Trophoblast cell (in vitro differentiated cells and primary cell): ENCODE results near the gene ZDHHC24.
A peak's percentile ranks its signal among the peaks of the same experiment; 100 is the strongest.

Experiments
- DNase-seq, 2 donors: peaks; one replicate each; pipeline ENCODE4 v3.0.0-alpha.2; 2016
- H2AFZ ChIP-seq: 2 replicates; pipeline ENCODE4 v1.6.1; 2013; ENCODE audit warnings: low read length, moderate library complexity, mild to moderate bottlenecking; ENCODE audit not compliant: insufficient read depth, poor library complexity
- H2AK5ac ChIP-seq: 2 replicates; pipeline ENCODE4 v1.6.1; 2013; ENCODE audit warnings: mild to moderate bottlenecking, low read length
- H2BK120ac ChIP-seq: 2 replicates; pipeline ENCODE4 v1.6.1; 2013; ENCODE audit warnings: low read length, mild to moderate bottlenecking, moderate library complexity; ENCODE audit not compliant: insufficient read depth, poor library complexity
- H2BK12ac ChIP-seq: 2 replicates; pipeline ENCODE4 v1.6.1; 2013; ENCODE audit warnings: mild to moderate bottlenecking, low read length, moderate library complexity
- H2BK5ac ChIP-seq: 2 replicates; pipeline ENCODE4 v1.6.1; 2013; ENCODE audit warnings: low read length, low read depth, moderate library complexity, mild to moderate bottlenecking; ENCODE audit not compliant: poor library complexity
- H3K14ac ChIP-seq: 2 replicates; pipeline ENCODE4 v1.6.1; 2013; ENCODE audit warnings: mild to moderate bottlenecking, low read length
- H3K18ac ChIP-seq: 2 replicates; pipeline ENCODE4 v1.6.1; 2013; ENCODE audit warnings: mild to moderate bottlenecking, low read length
- H3K23ac ChIP-seq: 2 replicates; pipeline ENCODE4 v1.6.1; 2013; ENCODE audit warnings: low read length
- H3K27ac ChIP-seq: 2 replicates; pipeline ENCODE4 v1.5.1; 2013; ENCODE audit warnings: low read depth, mild to moderate bottlenecking, inconsistent platforms, low read length, moderate library complexity
- H3K27me3 ChIP-seq: 2 replicates; pipeline ENCODE4 v1.6.1; 2013; ENCODE audit warnings: inconsistent platforms, mild to moderate bottlenecking, low read length, moderate library complexity; ENCODE audit not compliant: insufficient read depth
- H3K36me3 ChIP-seq, 2 experiments: 1 replicate in 1 of 2; 2 replicates in 1 of 2; pipeline ENCODE4 v1.6.1; 2013; ENCODE audit warnings: low read length in 2 of 2, mild to moderate bottlenecking in 2 of 2, moderate library complexity in 1 of 2; ENCODE audit not compliant: insufficient read depth in 2 of 2, control insufficient read depth in 1 of 2
- H3K4ac ChIP-seq: 2 replicates; pipeline ENCODE4 v1.6.1; 2013; ENCODE audit warnings: low read depth, mild to moderate bottlenecking, low read length, moderate library complexity
- H3K4me1 ChIP-seq, 2 experiments: 1 replicate in 1 of 2; 2 replicates in 1 of 2; pipeline ENCODE4 v1.6.1; 2013; ENCODE audit warnings: low read length in 2 of 2, mild to moderate bottlenecking in 2 of 2, moderate library complexity in 1 of 2; ENCODE audit not compliant: insufficient read depth in 2 of 2, control insufficient read depth in 1 of 2
- H3K4me2 ChIP-seq: 2 replicates; pipeline ENCODE4 v1.6.1; 2013; ENCODE audit warnings: inconsistent platforms, mild to moderate bottlenecking, low read length, moderate library complexity
- H3K4me3 ChIP-seq: 2 replicates; pipeline ENCODE4 v1.5.1; 2013; ENCODE audit warnings: mild to moderate bottlenecking, low read depth, low read length, inconsistent platforms
- H3K79me1 ChIP-seq: one replicate; pipeline ENCODE4 v1.6.1; 2013; ENCODE audit warnings: low read length
- H3K79me2 ChIP-seq: 2 replicates; pipeline ENCODE4 v1.6.1; 2013; ENCODE audit warnings: low read length, mild to moderate bottlenecking; ENCODE audit not compliant: control insufficient read depth, insufficient read depth, poor library complexity
- H3K9ac ChIP-seq: 2 replicates; pipeline ENCODE4 v1.6.1; 2013; ENCODE audit warnings: mild to moderate bottlenecking, low read length
- H3K9me3 ChIP-seq: 2 replicates; pipeline ENCODE4 v1.6.1; 2013; ENCODE audit warnings: low read depth, mild to moderate bottlenecking, control low read depth, inconsistent platforms, low read length; ENCODE audit not compliant: insufficient read depth
- H4K12ac ChIP-seq: 2 replicates; pipeline ENCODE4 v1.6.1; 2013; ENCODE audit warnings: low read depth, mild to moderate bottlenecking, low read length, moderate library complexity
- H4K8ac ChIP-seq: 2 replicates; pipeline ENCODE4 v1.6.1; 2013; ENCODE audit warnings: low read depth, mild to moderate bottlenecking, low read length, moderate library complexity
- H4K91ac ChIP-seq: one replicate; pipeline ENCODE4 v1.6.1; 2013; ENCODE audit warnings: low read depth, mild to moderate bottlenecking, low read length, moderate library complexity
- WGBS: extraction: QIAGEN DNeasy Blood & Tissue Kit; methylation state at CpG from one replicate; pipeline ENCODE4 v1.1.7; 2013; ENCODE audit warnings: missing lambda C conversion rate; ENCODE audit not compliant: insufficient read length, insufficient coverage; ENCODE audit errors: extremely low coverage; 5-methylcytosine and 5-hydroxymethylcytosine counted together

Gene ZDHHC24

GRCh38 chr11:66484806-66485380 is 61.0 kb downstream of the ZDHHC24 start:
- H3K4me2 ChIP-seq = no peak overlapping the region
- H4K91ac ChIP-seq = no peak overlapping the region
- H2AFZ ChIP-seq = no peak overlapping the region
- no peak overlapping the region for H2BK120ac ChIP-seq
- H3K23ac ChIP-seq = no peak overlapping the region
- H3K79me1 ChIP-seq = peaks cover 6% of the 10 kb centered on the region
- H3K4ac ChIP-seq = no peak overlapping the region
- H3K9me3 ChIP-seq = no peaks in the 10 kb centered on the region
- H4K12ac ChIP-seq = no peak overlapping the region
- peaks cover 0 to 4% of the 10 kb centered on the region in 2 experiments for H3K4me1 ChIP-seq
- H3K18ac ChIP-seq = no peak overlapping the region
- H3K27me3 ChIP-seq = no peaks in the 10 kb centered on the region
- H3K9ac ChIP-seq = no peak overlapping the region
- no peak for DNase-seq
- peaks cover under 1% of the 10 kb centered on the region for H3K79me2 ChIP-seq
- H2AK5ac ChIP-seq = no peak overlapping the region
- H3K4me3 ChIP-seq = no peak overlapping the region
- no peak overlapping the region for H2BK5ac ChIP-seq
- peaks cover 37 to 42% of the 10 kb centered on the region in 2 experiments for H3K36me3 ChIP-seq
- no CpG with 5 or more reads among the region's 7 CpGs for WGBS
- no peak overlapping the region for H2BK12ac ChIP-seq
- no peak overlapping the region for H3K27ac ChIP-seq
- H4K8ac ChIP-seq = no peak overlapping the region
- no peak overlapping the region for H3K14ac ChIP-seq

GRCh38 chr11:66480117-66480938 is 65.5 kb downstream of the ZDHHC24 start, which contains the start of gene DPP3:
DPP3 (plus strand) TSS chr11:66480434; CDS start chr11:66482201, 1,767 bp downstream.
- H3K14ac ChIP-seq = peak within 1 kb of the TSS; percentile 94
- peaks cover 12 to 15% of the 10 kb centered on the region in 2 experiments for H3K36me3 ChIP-seq
- no peak within 1 kb of the TSS for H3K23ac ChIP-seq
- H3K27me3 ChIP-seq = no peaks in the 10 kb centered on the region
- H2BK5ac ChIP-seq = peak within 1 kb of the TSS; percentile 76
- peak within 1 kb of the TSS; percentile 86 for H3K27ac ChIP-seq
- peak within 1 kb of the TSS; percentile 98 for H2AFZ ChIP-seq
- peak; percentile 95 to 98 for DNase-seq
- peak within 1 kb of the TSS; percentile 86 for H3K4me3 ChIP-seq
- WGBS = no CpG with 5 or more reads among the region's 62 CpGs
- H3K9ac ChIP-seq = peak within 1 kb of the TSS; percentile 94
- peak within 1 kb of the TSS; percentile 95 for H4K12ac ChIP-seq
- H3K79me2 ChIP-seq = peaks cover 9% of the 10 kb centered on the region
- no peaks in the 10 kb centered on the region for H3K9me3 ChIP-seq
- peak within 1 kb of the TSS; percentile 96 for H4K8ac ChIP-seq
- H3K4me1 ChIP-seq = peaks cover 4 to 13% of the 10 kb centered on the region in 2 experiments
- H3K4me2 ChIP-seq = peak within 1 kb of the TSS; percentile 95
- peak within 1 kb of the TSS; percentile 81 for H2BK120ac ChIP-seq
- peak within 1 kb of the TSS; percentile 93 for H3K4ac ChIP-seq
- peak within 1 kb of the TSS; percentile 53 for H2BK12ac ChIP-seq
- H3K79me1 ChIP-seq = peaks cover 14% of the 10 kb centered on the region
- peak within 1 kb of the TSS; percentile 93 for H3K18ac ChIP-seq
- peak within 1 kb of the TSS; percentile 92 for H2AK5ac ChIP-seq
- peak within 1 kb of the TSS; percentile 89 for H4K91ac ChIP-seq

GRCh38 chr11:66479394-66480116 is 66.3 kb downstream of the ZDHHC24 start:
- H3K4ac ChIP-seq = peak overlapping the region; percentile 93
- H3K79me1 ChIP-seq = peaks cover 14% of the 10 kb centered on the region
- peak overlapping the region; percentile 94 for H3K9ac ChIP-seq
- H2AFZ ChIP-seq = peak overlapping the region; percentile 98
- no peaks in the 10 kb centered on the region for H3K9me3 ChIP-seq
- DNase-seq = peak; percentile 33 to 58
- H3K4me2 ChIP-seq = peak overlapping the region; percentile 95
- H2AK5ac ChIP-seq = peak overlapping the region; percentile 92
- H3K18ac ChIP-seq = peak overlapping the region; percentile 93
- H4K91ac ChIP-seq = peak overlapping the region; percentile 89
- peak overlapping the region; percentile 95 for H4K12ac ChIP-seq
- peak overlapping the region; percentile 53 for H2BK12ac ChIP-seq
- H3K27me3 ChIP-seq = no peaks in the 10 kb centered on the region
- peak overlapping the region; percentile 96 for H4K8ac ChIP-seq
- H3K4me3 ChIP-seq = peak overlapping the region; percentile 86
- H3K14ac ChIP-seq = peak overlapping the region; percentile 94
- peaks cover 6 to 10% of the 10 kb centered on the region in 2 experiments for H3K36me3 ChIP-seq
- H2BK5ac ChIP-seq = peak overlapping the region; percentile 76
- no CpG with 5 or more reads among the region's 34 CpGs for WGBS
- no peak overlapping the region for H3K23ac ChIP-seq
- peak overlapping the region; percentile 86 for H3K27ac ChIP-seq
- H3K79me2 ChIP-seq = peaks cover 9% of the 10 kb centered on the region
- peaks cover 4 to 13% of the 10 kb centered on the region in 2 experiments for H3K4me1 ChIP-seq
- peak overlapping the region; percentile 81 for H2BK120ac ChIP-seq

- Histone ChIP-seq H3K18ac (peak overlapping the region; percentile 93), H3K4me2 (peak overlapping the region; percentile 95), H4K8ac (peak overlapping the region; percentile 96), H2BK5ac (peak overlapping the region; percentile 76), H3K4me3 (peak overlapping the region; percentile 86), H3K27me3 (no peaks in the 10 kb centered on the region), H4K12ac (peak overlapping the region; percentile 95), H3K9ac (peak overlapping the region; percentile 94), H3K4me1 (peaks cover 4 to 13% of the 10 kb centered on the region in 2 experiments), H3K27ac (peak overlapping the region; percentile 86), H2AK5ac (peak overlapping the region; percentile 92), H3K23ac (no peak overlapping the region), H2BK12ac (peak overlapping the region; percentile 53), H2BK120ac (peak overlapping the region; percentile 81), H3K14ac (peak overlapping the region; percentile 94), H3K4ac (peak overlapping the region; percentile 93), H4K91ac (peak overlapping the region; percentile 89), H3K36me3 (peaks cover 4 to 16% of the 10 kb centered on the region in 2 experiments), H3K79me2 (peaks cover 9% of the 10 kb centered on the region), H2AFZ (peak overlapping the region; percentile 98), H3K9me3 (no peaks in the 10 kb centered on the region), H3K79me1 (peaks cover 14% of the 10 kb centered on the region)
- DNase-seq = peak in 1 of 2 donors; percentile 61
- no CpG with 5 or more reads among the region's 8 CpGs for WGBS
Observed at GRCh38 chr11:66478729-66479393, 67.0 kb downstream of the ZDHHC24 start.
